Liver (tissue), 9 donors: ENCODE results near the gene MAGI1. TPM values are rescaled to one million over a fixed set of nuclear protein-coding genes. Genes with fewer than 3 reads are reported as not detected.

Experiments used
- DNase-seq: peaks from one replicate; pipeline ENCODE4 v3.0.0-alpha.2; 2017; ENCODE audit warnings: low spot score
- H3K27ac ChIP-seq, 2 donors: one replicate each; pipeline ENCODE4 v1.7.0; 2013; ENCODE audit warnings: inconsistent platforms in 2 of 2, low read length in 2 of 2, control low read depth in 1 of 2, low read depth in 1 of 2, mild to moderate bottlenecking in 1 of 2
- H3K27me3 ChIP-seq, 4 donors: one replicate each; pipeline versions ENCODE4 v1.6.1 to v1.7.0; 2013; ENCODE audit warnings: low read length in 3 of 4, inconsistent platforms in 1 of 4, mild to moderate bottlenecking in 1 of 4, moderate library complexity in 1 of 4; ENCODE audit not compliant: control insufficient read depth in 4 of 4, insufficient read depth in 4 of 4
- H3K36me3 ChIP-seq, 4 donors: one replicate each; pipeline versions ENCODE4 v1.6.1 to v1.7.0; 2013; ENCODE audit warnings: low read length in 3 of 4, mild to moderate bottlenecking in 3 of 4, low read depth in 1 of 4, moderate library complexity in 1 of 4; ENCODE audit not compliant: control insufficient read depth in 4 of 4, insufficient read depth in 3 of 4
- H3K4me1 ChIP-seq, 4 donors: one replicate each; pipeline versions ENCODE4 v1.6.1 to v1.7.0; 2013; ENCODE audit warnings: low read length in 3 of 4, mild to moderate bottlenecking in 3 of 4, moderate library complexity in 1 of 4; ENCODE audit not compliant: control insufficient read depth in 4 of 4, insufficient read depth in 4 of 4
- H3K4me3 ChIP-seq, 3 donors: one replicate each; pipeline versions ENCODE4 v1.6.1 to v1.7.0; 2013; ENCODE audit warnings: low read length in 3 of 3, control low read depth in 1 of 3, low read depth in 1 of 3, mild to moderate bottlenecking in 1 of 3
- H3K9ac ChIP-seq, 2 donors: one replicate each; pipeline ENCODE4 v1.7.0; 2013; ENCODE audit warnings: low read length in 2 of 2, mild to moderate bottlenecking in 2 of 2, moderate library complexity in 2 of 2, control low read depth in 1 of 2, low read depth in 1 of 2
- H3K9me3 ChIP-seq, 4 donors: one replicate each; pipeline versions ENCODE4 v1.6.1 to v1.7.0; 2013; ENCODE audit warnings: low read length in 3 of 4; ENCODE audit not compliant: control insufficient read depth in 4 of 4
- EGR1 ChIP-seq, 2 donors: IDR thresholded peaks; 2 replicates each; pipeline ENCODE4 v1.6.1; 2016 to 2018; ENCODE audit warnings: antibody characterized with exemption in 2 of 2, low read depth in 2 of 2
- FOXA1 ChIP-seq: IDR thresholded peaks from 2 replicates; pipeline ENCODE4 v1.6.1; 2016; ENCODE audit warnings: antibody characterized with exemption
- FOXA2 ChIP-seq: IDR thresholded peaks from 2 replicates; pipeline ENCODE4 v1.6.1; 2016; ENCODE audit warnings: antibody characterized with exemption
- GABPA ChIP-seq, 2 donors: IDR thresholded peaks in 1 of 2; conservative IDR thresholded peaks in 1 of 2; 2 replicates each; pipeline ENCODE4 v1.6.1; 2016; ENCODE audit warnings: antibody characterized with exemption in 2 of 2, mild to moderate bottlenecking in 1 of 2, moderate library complexity in 1 of 2
- HNF4A ChIP-seq, 2 donors: conservative IDR thresholded peaks; 2 replicates each; pipeline ENCODE4 v1.6.1; 2016; ENCODE audit warnings: antibody characterized with exemption in 2 of 2, mild to moderate bottlenecking in 2 of 2
- HNF4G ChIP-seq: IDR thresholded peaks from 2 replicates; pipeline ENCODE4 v1.6.1; 2016; ENCODE audit warnings: antibody characterized with exemption
- JUND ChIP-seq, 2 donors: IDR thresholded peaks; 2 replicates each; pipeline ENCODE4 v1.6.1; 2016; ENCODE audit warnings: antibody characterized with exemption in 2 of 2
- NR2F2 ChIP-seq: IDR thresholded peaks from 2 replicates; pipeline ENCODE4 v1.6.1; 2016; ENCODE audit warnings: antibody characterized with exemption
- RAD21 ChIP-seq, 2 donors: IDR thresholded peaks; 2 replicates each; pipeline ENCODE4 v1.6.1; 2016; ENCODE audit warnings: antibody characterized with exemption in 2 of 2, mild to moderate bottlenecking in 2 of 2
- RXRA ChIP-seq, 2 donors: IDR thresholded peaks; 2 replicates each; pipeline ENCODE4 v1.6.1; 2017 to 2018; ENCODE audit warnings: antibody characterized with exemption in 2 of 2, mild to moderate bottlenecking in 1 of 2
- SP1 ChIP-seq: IDR thresholded peaks from 2 replicates; pipeline ENCODE4 v1.6.1; 2018; ENCODE audit warnings: antibody characterized with exemption, mild to moderate bottlenecking
- TAF1 ChIP-seq: conservative IDR thresholded peaks from 2 replicates; pipeline ENCODE4 v1.6.1; 2016; ENCODE audit warnings: antibody characterized with exemption, mild to moderate bottlenecking
- YY1 ChIP-seq: IDR thresholded peaks from 2 replicates; pipeline ENCODE4 v1.6.1; 2016; ENCODE audit warnings: antibody characterized with exemption, mild to moderate bottlenecking
- WGBS: extraction: QIAGEN DNeasy Blood & Tissue Kit; methylation state at CpG from one replicate; pipeline ENCODE4 v1.1.7; 2013; 5-methylcytosine and 5-hydroxymethylcytosine counted together
- polyA plus RNA-seq, 2 donors: library from polyadenylated mRNA; stranded (reverse) in 1 of 2; unstranded in 1 of 2; fragments of 200-250 nt in 1 of 2; fragments of >200 nt in 1 of 2; fragmentation: Nextera tagmentation in 1 of 2; extraction: Ambion mirVana in 1 of 2; gene quantifications; one replicate each; pipeline versions ENCODE4 v1.2.1 to v1.2.3, GENCODE V29; 2013 to 2015
- total RNA-seq, 2 donors: library from RNA; depleted of rRNA; stranded (reverse); fragments of >200 nt; gene quantifications; one replicate each; pipeline ENCODE4 v1.2.3, GENCODE V29; 2014
- TF ChIP-seq, protein P1 (sequence below): fragments of 150-350 bp; IDR thresholded peaks from 2 replicates; pipeline ENCODE4 v1.5.1; 2017; ENCODE audit warnings: improper control_type of control experiment, low read depth, low read length; ENCODE audit not compliant: missing input control
- TF ChIP-seq, protein P2 (sequence below): IDR thresholded peaks from 2 replicates; pipeline ENCODE4 v1.6.1; 2016; ENCODE audit warnings: antibody characterized with exemption
- TF ChIP-seq, protein P3 (sequence below): IDR thresholded peaks from 2 replicates; pipeline ENCODE4 v1.6.1; 2016; ENCODE audit warnings: antibody characterized with exemption
- TF ChIP-seq, protein P4 (sequence below): IDR thresholded peaks from 2 replicates; pipeline ENCODE4 v1.6.1; 2016; ENCODE audit warnings: antibody characterized with exemption, mild to moderate bottlenecking
- TF ChIP-seq, protein P5 (sequence below): IDR thresholded peaks from 2 replicates; pipeline ENCODE4 v1.6.1; 2016; ENCODE audit warnings: antibody characterized with exemption
- donor health status: healthy.
- donor health status: healthy.
- donor health status: healthy.
- donor health status: healthy.
- donor health status: healthy.

MAGI1 gene
- total and polyA plus RNA-seq, 4 donors: 9.6 to 68.8 (median 14.0) TPM

DNA sequence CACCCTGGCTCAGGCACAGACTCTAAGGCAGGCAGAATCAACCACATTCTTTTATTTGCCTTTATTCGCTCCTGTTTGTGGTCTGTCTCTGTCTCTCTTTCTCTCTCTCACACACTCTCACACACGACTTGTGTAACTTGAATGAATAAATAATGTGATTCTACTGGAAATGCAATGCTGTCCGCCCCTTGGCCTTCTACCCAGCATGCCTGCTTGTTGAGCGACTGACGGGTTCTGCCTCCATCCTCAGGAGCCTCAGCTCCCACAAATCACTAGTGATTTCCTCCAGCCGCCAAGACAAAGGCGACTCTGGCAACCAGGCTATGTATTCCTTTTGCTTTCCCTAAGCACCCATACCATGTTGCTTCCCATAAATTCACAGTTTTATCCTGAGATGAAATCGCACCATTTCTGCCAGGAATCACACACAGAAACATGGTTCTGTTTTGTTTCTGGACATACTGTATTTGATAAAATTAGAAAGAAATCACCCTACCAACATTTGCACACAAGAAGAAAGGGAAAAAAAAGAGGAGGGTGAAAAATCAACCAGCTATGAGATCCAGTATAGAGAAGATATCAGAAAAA, 460.8 kb downstream of the MAGI1 start:
- no peak overlapping the region for H3K9ac ChIP-seq
- DNase-seq: no peak
- H3K4me3 ChIP-seq: no peak overlapping the region
- 93% methylated on average over 8 of the region's 8 CpGs for WGBS
- TF ChIP-seq TAF1 (no peak), YY1 (no peak), GABPA (IDR thresholded peaks at IDR 0.05 in 1 of 2, conservative IDR thresholded peaks at IDR 0.05 in 1 of 2) (no peak), FOXA2 (no peak), RAD21 (IDR thresholded peaks at IDR 0.05) (no peak), HNF4G (no peak), FOXA1 (no peak), SP1 (no peak), NR2F2 (no peak), JUND (IDR thresholded peaks at IDR 0.05) (no peak), EGR1 (IDR thresholded peaks at IDR 0.05; ENCODE audit: low read depth in 2 of 2) (no peak), RXRA (IDR thresholded peaks at IDR 0.05) (no peak), HNF4A (conservative IDR thresholded peaks at IDR 0.05) (no peak)
- TF ChIP-seq, protein P1, sequence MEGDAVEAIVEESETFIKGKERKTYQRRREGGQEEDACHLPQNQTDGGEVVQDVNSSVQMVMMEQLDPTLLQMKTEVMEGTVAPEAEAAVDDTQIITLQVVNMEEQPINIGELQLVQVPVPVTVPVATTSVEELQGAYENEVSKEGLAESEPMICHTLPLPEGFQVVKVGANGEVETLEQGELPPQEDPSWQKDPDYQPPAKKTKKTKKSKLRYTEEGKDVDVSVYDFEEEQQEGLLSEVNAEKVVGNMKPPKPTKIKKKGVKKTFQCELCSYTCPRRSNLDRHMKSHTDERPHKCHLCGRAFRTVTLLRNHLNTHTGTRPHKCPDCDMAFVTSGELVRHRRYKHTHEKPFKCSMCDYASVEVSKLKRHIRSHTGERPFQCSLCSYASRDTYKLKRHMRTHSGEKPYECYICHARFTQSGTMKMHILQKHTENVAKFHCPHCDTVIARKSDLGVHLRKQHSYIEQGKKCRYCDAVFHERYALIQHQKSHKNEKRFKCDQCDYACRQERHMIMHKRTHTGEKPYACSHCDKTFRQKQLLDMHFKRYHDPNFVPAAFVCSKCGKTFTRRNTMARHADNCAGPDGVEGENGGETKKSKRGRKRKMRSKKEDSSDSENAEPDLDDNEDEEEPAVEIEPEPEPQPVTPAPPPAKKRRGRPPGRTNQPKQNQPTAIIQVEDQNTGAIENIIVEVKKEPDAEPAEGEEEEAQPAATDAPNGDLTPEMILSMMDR: no peak
- TF ChIP-seq, protein P2, sequence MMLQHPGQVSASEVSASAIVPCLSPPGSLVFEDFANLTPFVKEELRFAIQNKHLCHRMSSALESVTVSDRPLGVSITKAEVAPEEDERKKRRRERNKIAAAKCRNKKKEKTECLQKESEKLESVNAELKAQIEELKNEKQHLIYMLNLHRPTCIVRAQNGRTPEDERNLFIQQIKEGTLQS: no peak
- TF ChIP-seq, protein P3, sequence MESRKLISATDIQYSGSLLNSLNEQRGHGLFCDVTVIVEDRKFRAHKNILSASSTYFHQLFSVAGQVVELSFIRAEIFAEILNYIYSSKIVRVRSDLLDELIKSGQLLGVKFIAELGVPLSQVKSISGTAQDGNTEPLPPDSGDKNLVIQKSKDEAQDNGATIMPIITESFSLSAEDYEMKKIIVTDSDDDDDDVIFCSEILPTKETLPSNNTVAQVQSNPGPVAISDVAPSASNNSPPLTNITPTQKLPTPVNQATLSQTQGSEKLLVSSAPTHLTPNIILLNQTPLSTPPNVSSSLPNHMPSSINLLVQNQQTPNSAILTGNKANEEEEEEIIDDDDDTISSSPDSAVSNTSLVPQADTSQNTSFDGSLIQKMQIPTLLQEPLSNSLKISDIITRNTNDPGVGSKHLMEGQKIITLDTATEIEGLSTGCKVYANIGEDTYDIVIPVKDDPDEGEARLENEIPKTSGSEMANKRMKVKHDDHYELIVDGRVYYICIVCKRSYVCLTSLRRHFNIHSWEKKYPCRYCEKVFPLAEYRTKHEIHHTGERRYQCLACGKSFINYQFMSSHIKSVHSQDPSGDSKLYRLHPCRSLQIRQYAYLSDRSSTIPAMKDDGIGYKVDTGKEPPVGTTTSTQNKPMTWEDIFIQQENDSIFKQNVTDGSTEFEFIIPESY: no peak
- TF ChIP-seq, protein P4, sequence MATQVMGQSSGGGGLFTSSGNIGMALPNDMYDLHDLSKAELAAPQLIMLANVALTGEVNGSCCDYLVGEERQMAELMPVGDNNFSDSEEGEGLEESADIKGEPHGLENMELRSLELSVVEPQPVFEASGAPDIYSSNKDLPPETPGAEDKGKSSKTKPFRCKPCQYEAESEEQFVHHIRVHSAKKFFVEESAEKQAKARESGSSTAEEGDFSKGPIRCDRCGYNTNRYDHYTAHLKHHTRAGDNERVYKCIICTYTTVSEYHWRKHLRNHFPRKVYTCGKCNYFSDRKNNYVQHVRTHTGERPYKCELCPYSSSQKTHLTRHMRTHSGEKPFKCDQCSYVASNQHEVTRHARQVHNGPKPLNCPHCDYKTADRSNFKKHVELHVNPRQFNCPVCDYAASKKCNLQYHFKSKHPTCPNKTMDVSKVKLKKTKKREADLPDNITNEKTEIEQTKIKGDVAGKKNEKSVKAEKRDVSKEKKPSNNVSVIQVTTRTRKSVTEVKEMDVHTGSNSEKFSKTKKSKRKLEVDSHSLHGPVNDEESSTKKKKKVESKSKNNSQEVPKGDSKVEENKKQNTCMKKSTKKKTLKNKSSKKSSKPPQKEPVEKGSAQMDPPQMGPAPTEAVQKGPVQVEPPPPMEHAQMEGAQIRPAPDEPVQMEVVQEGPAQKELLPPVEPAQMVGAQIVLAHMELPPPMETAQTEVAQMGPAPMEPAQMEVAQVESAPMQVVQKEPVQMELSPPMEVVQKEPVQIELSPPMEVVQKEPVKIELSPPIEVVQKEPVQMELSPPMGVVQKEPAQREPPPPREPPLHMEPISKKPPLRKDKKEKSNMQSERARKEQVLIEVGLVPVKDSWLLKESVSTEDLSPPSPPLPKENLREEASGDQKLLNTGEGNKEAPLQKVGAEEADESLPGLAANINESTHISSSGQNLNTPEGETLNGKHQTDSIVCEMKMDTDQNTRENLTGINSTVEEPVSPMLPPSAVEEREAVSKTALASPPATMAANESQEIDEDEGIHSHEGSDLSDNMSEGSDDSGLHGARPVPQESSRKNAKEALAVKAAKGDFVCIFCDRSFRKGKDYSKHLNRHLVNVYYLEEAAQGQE: no peak
- TF ChIP-seq, protein P5, sequence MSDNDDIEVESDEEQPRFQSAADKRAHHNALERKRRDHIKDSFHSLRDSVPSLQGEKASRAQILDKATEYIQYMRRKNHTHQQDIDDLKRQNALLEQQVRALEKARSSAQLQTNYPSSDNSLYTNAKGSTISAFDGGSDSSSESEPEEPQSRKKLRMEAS: no peak
- no peak overlapping the region for H3K27ac ChIP-seq
- no peaks in the 10 kb centered on the region for H3K27me3 ChIP-seq
- no peaks in the 10 kb centered on the region for H3K36me3 ChIP-seq
- no peaks in the 10 kb centered on the region for H3K4me1 ChIP-seq
- H3K9me3 ChIP-seq: peaks cover 0 to 3% (median 0%) of the 10 kb centered on the region in 4 donors
